ENCODE results near the gene IPCEF1. TPM values are rescaled to one million over a fixed set of nuclear protein-coding genes. Genes with fewer than 3 reads are reported as not detected.

Gene IPCEF1
- polyA plus RNA-seq, 2 of the 4 experiments (the other 2 are of a cell fraction), result 0.01 TPM; not detected in 1

DNA sequence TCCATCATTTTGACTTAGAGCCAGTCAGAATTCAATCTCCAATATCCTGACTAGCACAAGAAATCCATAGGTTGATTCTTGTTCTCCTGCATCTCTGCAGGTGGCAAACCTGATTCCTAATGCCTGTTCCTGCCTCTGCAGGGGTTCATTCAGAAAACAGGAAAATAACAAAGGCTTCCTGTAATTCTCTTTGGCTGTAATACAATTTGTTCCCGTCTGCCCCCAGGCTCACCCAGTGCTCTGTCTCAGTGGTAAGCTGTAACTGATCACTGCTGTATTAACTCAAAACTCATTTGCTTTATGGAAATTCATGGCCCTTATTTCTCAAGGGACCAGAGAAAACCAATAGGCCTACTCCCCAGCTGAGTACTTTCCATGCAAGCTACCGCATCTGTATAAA is 228.9 kb downstream of the IPCEF1 start:
- H3K27ac ChIP-seq, result no peak overlapping the region
- ChIA-PET POLR2A (no interaction called here), CTCF (no interaction called here)
- H3K4me3 ChIP-seq, result no peak overlapping the region
- H3K9me3 ChIP-seq, result no peaks in the 10 kb centered on the region
- no peak for ATAC-seq
- WGBS (ENCODE audit: missing lambda C conversion rate), result 32% methylated on average over 2 of the region's 2 CpGs
- no peak for DNase-seq (ENCODE audit: low read depth in 1 of 2, low spot score in 1 of 2)
- no peaks in the 10 kb centered on the region for H3K4me1 ChIP-seq
- TF ChIP-seq, protein P1, sequence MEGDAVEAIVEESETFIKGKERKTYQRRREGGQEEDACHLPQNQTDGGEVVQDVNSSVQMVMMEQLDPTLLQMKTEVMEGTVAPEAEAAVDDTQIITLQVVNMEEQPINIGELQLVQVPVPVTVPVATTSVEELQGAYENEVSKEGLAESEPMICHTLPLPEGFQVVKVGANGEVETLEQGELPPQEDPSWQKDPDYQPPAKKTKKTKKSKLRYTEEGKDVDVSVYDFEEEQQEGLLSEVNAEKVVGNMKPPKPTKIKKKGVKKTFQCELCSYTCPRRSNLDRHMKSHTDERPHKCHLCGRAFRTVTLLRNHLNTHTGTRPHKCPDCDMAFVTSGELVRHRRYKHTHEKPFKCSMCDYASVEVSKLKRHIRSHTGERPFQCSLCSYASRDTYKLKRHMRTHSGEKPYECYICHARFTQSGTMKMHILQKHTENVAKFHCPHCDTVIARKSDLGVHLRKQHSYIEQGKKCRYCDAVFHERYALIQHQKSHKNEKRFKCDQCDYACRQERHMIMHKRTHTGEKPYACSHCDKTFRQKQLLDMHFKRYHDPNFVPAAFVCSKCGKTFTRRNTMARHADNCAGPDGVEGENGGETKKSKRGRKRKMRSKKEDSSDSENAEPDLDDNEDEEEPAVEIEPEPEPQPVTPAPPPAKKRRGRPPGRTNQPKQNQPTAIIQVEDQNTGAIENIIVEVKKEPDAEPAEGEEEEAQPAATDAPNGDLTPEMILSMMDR (IDR thresholded peaks at IDR 0.05), result no peak
- no peak overlapping the region for H3K4me2 ChIP-seq
- no peak for FAIRE-seq

DNA sequence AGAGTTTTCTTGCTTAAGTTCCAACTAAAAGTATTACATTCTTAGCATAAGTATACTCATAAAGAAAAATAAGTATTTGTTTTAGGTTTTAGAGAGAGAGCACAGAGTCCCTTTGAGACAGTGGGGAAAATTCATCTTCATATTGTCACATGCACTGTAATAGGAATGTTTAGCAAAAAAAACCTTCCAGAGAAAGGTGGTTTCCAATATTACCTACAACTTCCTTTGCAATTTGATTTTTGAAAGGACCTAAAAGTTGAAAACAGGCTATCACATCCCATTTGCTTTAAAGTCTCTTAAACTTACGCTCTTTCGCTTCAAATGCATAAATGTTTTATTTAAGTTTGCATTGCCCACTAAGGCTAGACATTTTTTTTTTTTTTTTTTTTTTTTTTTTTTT is 231.2 kb downstream of the IPCEF1 start:
- H3K4me2 ChIP-seq, result no peak overlapping the region
- ChIA-PET POLR2A (no interaction called here), CTCF (no interaction called here)
- H3K27ac ChIP-seq, result no peak overlapping the region
- no peaks in the 10 kb centered on the region for H3K9me3 ChIP-seq
- DNase-seq (ENCODE audit: low read depth in 1 of 2, low spot score in 1 of 2), result no peak
- no peak for FAIRE-seq
- no peak for ATAC-seq
- no peak overlapping the region for H3K4me3 ChIP-seq
- 74% methylated on average over 2 of the region's 2 CpGs for WGBS (ENCODE audit: missing lambda C conversion rate)
- TF ChIP-seq RARB (CRISPR knock-in tag; IDR thresholded peaks at IDR 0.05) (no peak), CBX8 (IDR thresholded peaks at IDR 0.05) (no peak), HOXB13 (CRISPR knock-in tag; IDR thresholded peaks at IDR 0.05; ENCODE audit: low read depth) (no peak), FOSB (CRISPR knock-in tag; IDR thresholded peaks at IDR 0.05) (no peak), EHF (CRISPR knock-in tag; IDR thresholded peaks at IDR 0.05) (no peak), EP300 (IDR thresholded peaks at IDR 0.05) (no peak)
- TF ChIP-seq, protein P2, sequence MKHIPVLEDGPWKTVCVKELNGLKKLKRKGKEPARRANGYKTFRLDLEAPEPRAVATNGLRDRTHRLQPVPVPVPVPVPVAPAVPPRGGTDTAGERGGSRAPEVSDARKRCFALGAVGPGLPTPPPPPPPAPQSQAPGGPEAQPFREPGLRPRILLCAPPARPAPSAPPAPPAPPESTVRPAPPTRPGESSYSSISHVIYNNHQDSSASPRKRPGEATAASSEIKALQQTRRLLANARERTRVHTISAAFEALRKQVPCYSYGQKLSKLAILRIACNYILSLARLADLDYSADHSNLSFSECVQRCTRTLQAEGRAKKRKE (CRISPR knock-in tag; IDR thresholded peaks at IDR 0.05; ENCODE audit: low read depth), result no peak
- H3K4me1 ChIP-seq, result no peaks in the 10 kb centered on the region

DNA sequence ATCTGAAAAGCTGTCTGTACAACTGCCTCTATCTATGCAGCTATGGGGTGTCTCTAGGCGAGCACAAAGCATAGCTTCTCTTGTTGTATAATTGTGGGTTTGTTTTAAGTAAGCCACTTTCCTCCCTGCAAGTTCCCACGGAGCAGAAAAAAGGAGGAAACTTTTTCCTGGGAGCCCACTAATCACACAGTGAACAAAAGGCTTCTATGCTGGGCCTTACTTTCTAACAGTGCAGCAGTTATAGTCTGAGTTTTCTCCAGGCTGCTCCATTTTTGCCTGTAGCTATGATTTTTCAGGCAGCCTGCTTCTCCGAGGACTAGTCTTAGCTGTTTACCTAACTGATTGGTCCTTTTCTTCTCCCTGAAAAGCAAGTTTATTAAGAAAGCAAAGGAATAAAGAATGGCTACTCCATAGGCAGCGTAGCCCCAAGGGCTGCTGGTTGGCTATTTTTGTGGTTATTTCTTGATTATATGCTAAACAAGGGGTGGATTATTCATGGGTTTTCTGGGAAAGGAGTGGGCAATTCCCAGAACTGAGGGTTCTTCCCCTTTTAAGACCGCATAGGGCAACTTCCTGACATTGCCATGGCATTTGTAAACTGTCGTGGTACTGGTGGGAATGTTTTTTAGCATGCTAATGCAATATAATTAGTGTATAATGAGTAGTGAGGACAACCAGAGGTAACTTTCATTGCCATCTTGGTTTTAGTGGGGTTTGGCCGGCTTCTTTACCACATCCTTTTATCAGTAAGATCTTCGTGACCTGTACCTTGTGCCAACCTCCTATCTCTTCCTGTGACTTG is 233.2 kb downstream of the IPCEF1 start:
- ChIA-PET POLR2A (no interaction called here), CTCF (interaction anchor here (0.7 kb wide), 1 partner anchor 24 kb away, joined by 3 read pairs; no protein-coding TSS in a partner anchor)
- Histone ChIP-seq H3K27ac (no peak overlapping the region), H3K4me3 (no peak overlapping the region), H3K9me3 (no peaks in the 10 kb centered on the region), H3K4me1 (no peaks in the 10 kb centered on the region), H3K4me2 (no peak overlapping the region)
- no peak for FAIRE-seq
- TF ChIP-seq RCOR1 (IDR thresholded peaks at IDR 0.05; ENCODE audit: low read depth, low read length) (no peak), CHD2 (IDR thresholded peaks at IDR 0.05; ENCODE audit: low read length, partially characterized antibody) (no peak), ZFP36 (IDR thresholded peaks at IDR 0.05; ENCODE audit: borderline replicate concordance, partially characterized antibody) (no peak)
- WGBS (ENCODE audit: missing lambda C conversion rate), result 35% methylated on average over 8 of the region's 8 CpGs
- no peak for ATAC-seq
- DNase-seq (ENCODE audit: low read depth in 1 of 2, low spot score in 1 of 2), result no peak

DNA sequence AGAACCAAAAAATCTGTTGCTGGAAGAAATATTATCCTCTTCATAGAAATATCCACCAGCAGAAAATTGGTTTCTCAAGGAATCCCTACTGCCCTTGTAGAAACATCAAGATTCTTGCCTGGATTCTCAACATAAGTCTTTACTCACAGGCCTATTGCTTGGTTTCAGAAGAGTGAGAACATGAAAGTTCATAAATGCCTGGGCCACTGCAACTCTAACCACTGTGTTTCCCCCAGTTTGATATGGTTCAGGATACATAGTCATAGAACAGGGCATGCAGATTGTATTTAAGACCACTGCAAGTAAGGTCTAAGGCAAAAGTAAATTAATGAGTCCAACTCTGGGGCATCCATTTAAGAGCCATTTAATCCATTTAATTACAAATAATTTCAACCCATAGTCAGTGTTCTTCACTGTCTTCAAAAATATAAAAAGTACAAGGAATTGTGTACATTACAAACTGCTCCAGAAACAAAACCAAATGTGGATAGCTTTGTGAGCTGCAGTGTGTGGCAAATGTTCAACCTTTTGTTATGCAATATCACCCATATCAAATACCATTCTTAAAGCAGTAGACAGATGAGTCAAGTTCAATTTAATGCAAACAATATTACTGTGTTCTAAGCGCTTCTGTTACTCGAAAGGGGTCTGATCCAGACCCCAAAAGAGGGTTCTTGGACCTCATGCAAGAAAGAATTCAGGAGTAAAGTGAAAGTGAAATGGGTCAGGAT is 234.2 kb downstream of the IPCEF1 start:
- H3K4me3 ChIP-seq, result no peak overlapping the region
- CTCF ChIA-PET, result interaction anchor here (0.6 to 1.0 kb wide), 3 partner anchors 10 to 1053 kb away, joined by 3 read pairs; no protein-coding TSS in a partner anchor
- no peak overlapping the region for H3K4me2 ChIP-seq
- no peaks in the 10 kb centered on the region for H3K9me3 ChIP-seq
- H3K27ac ChIP-seq, result no peak overlapping the region
- WGBS (ENCODE audit: missing lambda C conversion rate), result 3% methylated on average over 2 of the region's 2 CpGs
- no peak for DNase-seq (ENCODE audit: low read depth in 1 of 2, low spot score in 1 of 2)
- no peaks in the 10 kb centered on the region for H3K4me1 ChIP-seq
- FAIRE-seq, result no peak
- POLR2A ChIA-PET, result no interaction called here
- ATAC-seq, result no peak
- TF ChIP-seq, protein P3, sequence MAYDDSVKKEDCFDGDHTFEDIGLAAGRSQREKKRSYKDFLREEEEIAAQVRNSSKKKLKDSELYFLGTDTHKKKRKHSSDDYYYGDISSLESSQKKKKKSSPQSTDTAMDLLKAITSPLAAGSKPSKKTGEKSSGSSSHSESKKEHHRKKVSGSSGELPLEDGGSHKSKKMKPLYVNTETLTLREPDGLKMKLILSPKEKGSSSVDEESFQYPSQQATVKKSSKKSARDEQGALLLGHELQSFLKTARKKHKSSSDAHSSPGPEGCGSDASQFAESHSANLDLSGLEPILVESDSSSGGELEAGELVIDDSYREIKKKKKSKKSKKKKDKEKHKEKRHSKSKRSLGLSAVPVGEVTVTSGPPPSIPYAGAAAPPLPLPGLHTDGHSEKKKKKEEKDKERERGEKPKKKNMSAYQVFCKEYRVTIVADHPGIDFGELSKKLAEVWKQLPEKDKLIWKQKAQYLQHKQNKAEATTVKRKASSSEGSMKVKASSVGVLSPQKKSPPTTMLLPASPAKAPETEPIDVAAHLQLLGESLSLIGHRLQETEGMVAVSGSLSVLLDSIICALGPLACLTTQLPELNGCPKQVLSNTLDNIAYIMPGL (CRISPR knock-in tag; IDR thresholded peaks at IDR 0.05; ENCODE audit: borderline replicate concordance), result no peak
- TF ChIP-seq KDM1A (IDR thresholded peaks at IDR 0.05; ENCODE audit: low read depth) (no peak), ESRRA (IDR thresholded peaks at IDR 0.05; ENCODE audit: borderline replicate concordance, low read length) (no peak), POLR2A (IDR thresholded peaks at IDR 0.05; ENCODE audit: low read length) (no peak), ZNF302 (CRISPR knock-in tag; IDR thresholded peaks at IDR 0.05) (no peak), JUN (IDR thresholded peaks at IDR 0.05) (no peak), FOSL2 (IDR thresholded peaks at IDR 0.05) (no peak), FOSL2 (CRISPR knock-in tag; IDR thresholded peaks at IDR 0.05) (no peak)
- TF ChIP-seq, protein P4, sequence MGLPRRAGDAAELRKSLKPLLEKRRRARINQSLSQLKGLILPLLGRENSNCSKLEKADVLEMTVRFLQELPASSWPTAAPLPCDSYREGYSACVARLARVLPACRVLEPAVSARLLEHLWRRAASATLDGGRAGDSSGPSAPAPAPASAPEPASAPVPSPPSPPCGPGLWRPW (IDR thresholded peaks at IDR 0.05), result no peak
- TF ChIP-seq, protein P5, sequence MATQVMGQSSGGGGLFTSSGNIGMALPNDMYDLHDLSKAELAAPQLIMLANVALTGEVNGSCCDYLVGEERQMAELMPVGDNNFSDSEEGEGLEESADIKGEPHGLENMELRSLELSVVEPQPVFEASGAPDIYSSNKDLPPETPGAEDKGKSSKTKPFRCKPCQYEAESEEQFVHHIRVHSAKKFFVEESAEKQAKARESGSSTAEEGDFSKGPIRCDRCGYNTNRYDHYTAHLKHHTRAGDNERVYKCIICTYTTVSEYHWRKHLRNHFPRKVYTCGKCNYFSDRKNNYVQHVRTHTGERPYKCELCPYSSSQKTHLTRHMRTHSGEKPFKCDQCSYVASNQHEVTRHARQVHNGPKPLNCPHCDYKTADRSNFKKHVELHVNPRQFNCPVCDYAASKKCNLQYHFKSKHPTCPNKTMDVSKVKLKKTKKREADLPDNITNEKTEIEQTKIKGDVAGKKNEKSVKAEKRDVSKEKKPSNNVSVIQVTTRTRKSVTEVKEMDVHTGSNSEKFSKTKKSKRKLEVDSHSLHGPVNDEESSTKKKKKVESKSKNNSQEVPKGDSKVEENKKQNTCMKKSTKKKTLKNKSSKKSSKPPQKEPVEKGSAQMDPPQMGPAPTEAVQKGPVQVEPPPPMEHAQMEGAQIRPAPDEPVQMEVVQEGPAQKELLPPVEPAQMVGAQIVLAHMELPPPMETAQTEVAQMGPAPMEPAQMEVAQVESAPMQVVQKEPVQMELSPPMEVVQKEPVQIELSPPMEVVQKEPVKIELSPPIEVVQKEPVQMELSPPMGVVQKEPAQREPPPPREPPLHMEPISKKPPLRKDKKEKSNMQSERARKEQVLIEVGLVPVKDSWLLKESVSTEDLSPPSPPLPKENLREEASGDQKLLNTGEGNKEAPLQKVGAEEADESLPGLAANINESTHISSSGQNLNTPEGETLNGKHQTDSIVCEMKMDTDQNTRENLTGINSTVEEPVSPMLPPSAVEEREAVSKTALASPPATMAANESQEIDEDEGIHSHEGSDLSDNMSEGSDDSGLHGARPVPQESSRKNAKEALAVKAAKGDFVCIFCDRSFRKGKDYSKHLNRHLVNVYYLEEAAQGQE (IDR thresholded peaks at IDR 0.05), result no peak
